ENCODE results near the gene ENPP6. TPM values are rescaled to one million over a fixed set of nuclear protein-coding genes. Genes with fewer than 3 reads are reported as not detected.

Gene ENPP6
- total RNA-seq, 1 donor from 2014 or later, result not detected

DNA sequence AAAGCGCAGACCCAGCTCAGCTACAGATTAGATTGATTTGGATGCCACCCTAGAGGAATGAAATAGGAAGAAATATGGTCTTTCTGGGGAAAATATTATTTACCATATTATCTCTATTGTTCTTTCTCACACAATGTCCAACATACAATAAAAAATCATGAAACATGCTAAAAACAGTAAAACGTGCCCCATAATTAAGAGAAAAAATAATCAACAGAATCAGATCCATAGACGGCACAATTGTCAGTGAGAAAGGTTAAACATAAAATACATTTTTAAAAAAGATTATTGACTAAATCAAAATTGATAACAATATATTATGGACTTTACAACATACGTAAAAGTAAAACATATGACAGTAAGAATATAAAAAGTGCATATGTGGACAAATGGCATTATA lies 90.9 kb downstream of the ENPP6 start:
- peaks cover 17% of the 10 kb centered on the region for H3K27me3 Mint-ChIP-seq
- H3K27ac Mint-ChIP-seq, result no peak overlapping the region
- DNase-seq, result no peak
- no peaks in the 10 kb centered on the region for H3K4me1 Mint-ChIP-seq
- H3K9me3 Mint-ChIP-seq, result peaks cover 2% of the 10 kb centered on the region
- no peak overlapping the region for H3K4me3 Mint-ChIP-seq
- intact Hi-C loops (cut with micrococcal nuclease), result no loop called here
- no peak for ATAC-seq (ENCODE audit: low read depth)
- CTCF ChIA-PET, result no interaction called here
- H3K36me3 Mint-ChIP-seq (ENCODE audit: low read depth), result no peaks in the 10 kb centered on the region
- POLR2A ChIA-PET, result no interaction called here
- TF ChIP-seq, protein P1, sequence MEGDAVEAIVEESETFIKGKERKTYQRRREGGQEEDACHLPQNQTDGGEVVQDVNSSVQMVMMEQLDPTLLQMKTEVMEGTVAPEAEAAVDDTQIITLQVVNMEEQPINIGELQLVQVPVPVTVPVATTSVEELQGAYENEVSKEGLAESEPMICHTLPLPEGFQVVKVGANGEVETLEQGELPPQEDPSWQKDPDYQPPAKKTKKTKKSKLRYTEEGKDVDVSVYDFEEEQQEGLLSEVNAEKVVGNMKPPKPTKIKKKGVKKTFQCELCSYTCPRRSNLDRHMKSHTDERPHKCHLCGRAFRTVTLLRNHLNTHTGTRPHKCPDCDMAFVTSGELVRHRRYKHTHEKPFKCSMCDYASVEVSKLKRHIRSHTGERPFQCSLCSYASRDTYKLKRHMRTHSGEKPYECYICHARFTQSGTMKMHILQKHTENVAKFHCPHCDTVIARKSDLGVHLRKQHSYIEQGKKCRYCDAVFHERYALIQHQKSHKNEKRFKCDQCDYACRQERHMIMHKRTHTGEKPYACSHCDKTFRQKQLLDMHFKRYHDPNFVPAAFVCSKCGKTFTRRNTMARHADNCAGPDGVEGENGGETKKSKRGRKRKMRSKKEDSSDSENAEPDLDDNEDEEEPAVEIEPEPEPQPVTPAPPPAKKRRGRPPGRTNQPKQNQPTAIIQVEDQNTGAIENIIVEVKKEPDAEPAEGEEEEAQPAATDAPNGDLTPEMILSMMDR (IDR thresholded peaks at IDR 0.05), result no peak

- DNase-seq (no peak), ATAC-seq (ENCODE audit: low read depth) (no peak)
- Mint-ChIP-seq H3K27ac (no peak overlapping the region), H3K36me3 (ENCODE audit: low read depth) (no peaks in the 10 kb centered on the region), H3K4me1 (no peaks in the 10 kb centered on the region), H3K4me3 (no peak overlapping the region), H3K27me3 (peaks cover 16% of the 10 kb centered on the region), H3K9me3 (peaks cover 2% of the 10 kb centered on the region)
- intact Hi-C loops (cut with micrococcal nuclease), result no loop called here
- POLR2A ChIA-PET, result no interaction called here
- TF ChIP-seq, protein P1 (IDR thresholded peaks at IDR 0.05), result no peak
- CTCF ChIA-PET, result no interaction called here
These were observed 94.9 kb downstream of the ENPP6 start for GRCh38 chr4:184122631-184123408.

DNA sequence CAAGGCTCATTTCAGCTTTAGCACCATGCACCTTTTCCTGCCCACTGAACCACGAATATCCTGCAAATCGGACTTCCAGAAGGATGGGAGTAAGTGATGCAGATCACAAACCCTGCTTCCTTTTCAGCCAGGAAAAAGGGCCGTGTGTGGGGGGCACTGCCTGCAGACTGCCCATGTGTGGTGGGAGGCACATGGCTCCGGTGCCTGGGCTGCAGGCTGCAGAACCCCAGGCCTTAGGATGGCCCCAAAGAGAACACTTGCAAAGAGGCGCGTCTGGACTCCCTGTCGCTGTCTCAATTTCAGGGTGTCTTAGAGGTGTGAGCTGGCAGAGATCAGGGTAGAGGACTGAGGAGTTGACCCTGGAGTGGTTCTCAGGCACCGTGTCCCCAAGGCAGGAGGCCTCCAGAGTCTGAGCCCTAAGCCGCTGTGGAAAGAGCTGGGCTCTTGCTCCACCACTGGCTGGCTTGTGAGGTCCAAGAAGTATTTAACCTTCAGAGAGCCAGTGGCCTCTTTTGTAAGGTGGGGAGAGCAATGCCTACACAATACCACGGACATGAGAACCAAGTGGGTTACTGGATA lies 97.0 kb downstream of the ENPP6 start:
- Mint-ChIP-seq H3K36me3 (ENCODE audit: low read depth) (no peaks in the 10 kb centered on the region), H3K4me3 (no peak overlapping the region), H3K27me3 (peaks cover 14% of the 10 kb centered on the region), H3K27ac (no peak overlapping the region), H3K4me1 (no peaks in the 10 kb centered on the region), H3K9me3 (no peaks in the 10 kb centered on the region)
- intact Hi-C loops (cut with micrococcal nuclease), result no loop called here
- CTCF ChIA-PET, result no interaction called here
- POLR2A ChIA-PET, result no interaction called here
- ATAC-seq (ENCODE audit: low read depth), result no peak
- no peak for DNase-seq
- TF ChIP-seq, protein P1 (IDR thresholded peaks at IDR 0.05), result no peak

GRCh38 chr4:184117662-184118199 lies 99.9 kb downstream of the ENPP6 start:
- CTCF ChIA-PET, result no interaction called here
- no peak for ATAC-seq (ENCODE audit: low read depth)
- POLR2A ChIA-PET, result no interaction called here
- no peak overlapping the region for H3K4me3 Mint-ChIP-seq
- TF ChIP-seq, protein P1 (IDR thresholded peaks at IDR 0.05), result no peak
- no peaks in the 10 kb centered on the region for H3K4me1 Mint-ChIP-seq
- intact Hi-C loops (cut with micrococcal nuclease), result no loop called here
- no peaks in the 10 kb centered on the region for H3K36me3 Mint-ChIP-seq (ENCODE audit: low read depth)
- H3K9me3 Mint-ChIP-seq, result no peaks in the 10 kb centered on the region
- DNase-seq, result no peak
- no peak overlapping the region for H3K27ac Mint-ChIP-seq
- peaks cover 11% of the 10 kb centered on the region for H3K27me3 Mint-ChIP-seq

DNA sequence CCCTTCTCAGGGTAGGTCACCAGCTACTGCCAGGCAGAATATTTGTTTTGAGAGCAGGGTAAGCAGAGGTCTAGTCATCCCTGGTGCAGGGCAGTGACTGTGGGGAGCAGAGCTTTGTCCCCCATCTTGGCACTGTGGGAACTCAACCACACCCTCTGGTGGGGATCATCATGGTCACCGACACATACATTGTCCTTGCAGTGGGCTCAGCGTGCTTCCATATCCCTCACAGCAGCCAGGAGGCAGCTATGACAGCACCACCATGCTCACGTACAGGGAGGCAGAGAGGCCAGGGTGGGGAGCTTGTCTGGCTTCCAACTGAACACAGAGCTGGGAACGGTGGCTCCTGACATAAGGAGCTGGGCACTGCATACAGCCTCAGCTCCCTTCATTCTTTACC lies 102.3 kb downstream of the ENPP6 start:
- no peaks in the 10 kb centered on the region for H3K4me1 Mint-ChIP-seq
- no peak for ATAC-seq (ENCODE audit: low read depth)
- no peak overlapping the region for H3K27ac Mint-ChIP-seq
- ChIA-PET POLR2A (no interaction called here), CTCF (no interaction called here)
- no peak for DNase-seq
- H3K27me3 Mint-ChIP-seq, result peaks cover 7% of the 10 kb centered on the region
- H3K36me3 Mint-ChIP-seq (ENCODE audit: low read depth), result no peaks in the 10 kb centered on the region
- TF ChIP-seq, protein P1 (IDR thresholded peaks at IDR 0.05), result no peak
- H3K4me3 Mint-ChIP-seq, result no peak overlapping the region
- intact Hi-C loops (cut with micrococcal nuclease), result no loop called here
- no peaks in the 10 kb centered on the region for H3K9me3 Mint-ChIP-seq

Data from activated B cell treated with CpG ODN at 0.5 μM for 24 hours (primary cell).